GM12875 (cell line): ENCODE data around the gene COL4A5.

Source experiments
- H3K4me3 ChIP-seq: one replicate; pipeline ENCODE4 v1.5.1; 2011; ENCODE audit warnings: low read depth, low read length, control low read depth
- CTCF ChIP-seq: IDR thresholded peaks from 2 replicates; pipeline ENCODE4 v1.5.1; 2011; ENCODE audit warnings: low read depth, mild to moderate bottlenecking, control low read depth, inconsistent platforms, low read length, moderate library complexity, borderline replicate concordance; ENCODE audit not compliant: insufficient read depth

The COL4A5 gene

GRCh38 chrX:108614616-108615015 is 175.0 kb downstream of the COL4A5 start:
- no peak overlapping the region for H3K4me3 ChIP-seq
- no peak for TF ChIP-seq CTCF

DNA sequence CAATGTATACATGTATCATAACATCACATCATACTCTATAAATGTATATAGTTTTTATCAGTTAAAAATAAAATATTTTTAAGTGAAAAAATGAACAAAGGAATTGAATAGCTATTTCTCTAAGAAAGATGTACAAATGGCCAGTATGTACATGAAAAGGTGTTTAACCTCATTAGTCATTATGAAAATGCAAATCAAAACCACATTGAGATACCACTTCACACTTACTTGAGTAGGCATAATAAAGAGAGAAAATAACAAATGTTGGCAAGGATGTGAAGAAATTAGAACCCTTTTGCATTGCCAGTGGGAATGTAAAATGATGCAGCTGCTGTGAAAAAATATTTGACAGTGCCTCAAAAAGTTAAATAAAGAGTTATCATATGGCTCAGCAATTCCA is 201.2 kb downstream of the COL4A5 start:
- no peak for TF ChIP-seq CTCF

GRCh38 chrX:108641589-108642272 is 202.1 kb downstream of the COL4A5 start:
- H3K4me3 ChIP-seq, result no peak overlapping the region

More for the DNA sequence above, 201.2 kb downstream of the COL4A5 start:
- no peak overlapping the region for H3K4me3 ChIP-seq

GRCh38 chrX:108642273-108642628 is 202.6 kb downstream of the COL4A5 start:
- H3K4me3 ChIP-seq, result no peak overlapping the region
- TF ChIP-seq CTCF, result no peak

More at GRCh38 chrX:108641589-108642272, 202.1 kb downstream of the COL4A5 start:
- TF ChIP-seq CTCF, result no peak

DNA sequence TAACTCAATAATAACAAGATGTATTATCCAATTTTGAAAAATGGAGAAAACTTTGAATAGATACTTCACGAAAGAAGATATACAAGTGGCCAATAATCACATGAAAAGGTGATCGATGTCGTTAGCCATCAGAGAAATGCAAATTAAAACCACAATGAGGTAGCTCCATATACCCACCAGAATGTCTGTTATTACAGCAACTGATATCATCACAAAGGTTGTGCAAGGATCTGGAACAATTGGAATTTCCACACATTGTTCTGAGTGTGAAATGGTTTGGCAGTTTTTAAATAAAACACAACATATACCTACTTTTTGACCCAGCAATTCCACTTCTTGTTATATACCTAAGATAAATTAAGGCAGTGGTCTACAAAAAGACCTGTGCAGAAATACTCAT is 225.1 kb downstream of the COL4A5 start:
- TF ChIP-seq CTCF, result no peak
- no peak overlapping the region for H3K4me3 ChIP-seq

- H3K4me3 ChIP-seq, result no peak overlapping the region
- no peak for TF ChIP-seq CTCF
Measured at GRCh38 chrX:108666101-108666500, 226.5 kb downstream of the COL4A5 start.

DNA sequence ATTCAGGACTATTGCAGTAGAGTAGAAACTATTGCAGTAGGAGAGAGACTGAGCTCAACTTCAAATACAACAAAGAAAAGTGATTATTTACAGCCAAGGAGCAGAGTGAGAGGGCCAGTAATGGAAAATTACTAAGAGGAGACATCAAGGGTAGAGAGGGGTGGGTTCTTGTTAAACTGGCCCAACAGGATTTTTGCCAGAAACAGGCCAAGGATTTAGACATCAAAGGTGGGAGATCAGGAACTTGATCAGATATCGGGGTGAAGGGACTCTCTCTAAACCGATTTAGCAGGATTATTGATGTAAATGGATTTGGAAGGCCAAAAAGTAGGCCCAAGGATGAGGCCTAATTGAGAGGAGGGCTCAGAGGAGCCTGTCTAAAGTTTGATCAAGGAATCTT is 231.9 kb downstream of the COL4A5 start:
- TF ChIP-seq CTCF, result no peak
- H3K4me3 ChIP-seq, result no peak overlapping the region
